Forelimb muscle (tissue), 1 donor: Measurements from ENCODE around the gene SEC62. TPM values are rescaled to one million over a fixed set of nuclear protein-coding genes. Genes with fewer than 3 reads are reported as not detected.
"Not testable (repeated sequence)": the region's sequence is repeated elsewhere in the genome, so short reads cannot be mapped to it uniquely, and the experiment has no call there.

Source experiments
- DNase-seq: peaks from one replicate; pipeline ENCODE4 v3.0.0-alpha.2; 2013; ENCODE audit warnings: low read depth
- polyA plus RNA-seq: library from polyadenylated mRNA; unstranded; fragments of 120-200 nt; gene quantifications from one replicate; pipeline ENCODE4 v1.2.1, GENCODE V29; 2013; ENCODE audit not compliant: insufficient read length

SEC62 gene
- polyA plus RNA-seq, 1 donor: 72.6 TPM

GRCh38 chr3:170016057-170016456 lies 49.5 kb downstream of the SEC62 start:
- DNase-seq: no peak

- DNase-seq: not testable (repeated sequence)
Measured at GRCh38 chr3:170019306-170019705, 52.7 kb downstream of the SEC62 start.

GRCh38 chr3:170021083-170021482 lies 54.5 kb downstream of the SEC62 start:
- no peak for DNase-seq

GRCh38 chr3:170022336-170022735 lies 55.7 kb downstream of the SEC62 start:
- no peak for DNase-seq

- no peak for DNase-seq
Measured at GRCh38 chr3:170023165-170023564, 56.6 kb downstream of the SEC62 start.

- no peak for DNase-seq
Measured at GRCh38 chr3:170024581-170024980, 58.0 kb downstream of the SEC62 start.

GRCh38 chr3:170027233-170028102 lies 60.9 kb downstream of the SEC62 start:
- DNase-seq: no peak

- no peak for DNase-seq
Measured at GRCh38 chr3:170033489-170033888, 66.9 kb downstream of the SEC62 start.

GRCh38 chr3:170037463-170038433 lies 71.1 kb downstream of the SEC62 start, which contains the start of gene GPR160:
GPR160 (plus strand) TSS chr3:170037995; CDS start chr3:170083973, 45,978 bp downstream.
- DNase-seq: no peak

GRCh38 chr3:170038434-170039110 lies 72.0 kb downstream of the SEC62 start:
- no peak for DNase-seq

GRCh38 chr3:170040418-170040817 lies 73.8 kb downstream of the SEC62 start:
- DNase-seq: no peak

- DNase-seq: no peak
Measured at GRCh38 chr3:170043506-170043905, 76.9 kb downstream of the SEC62 start.

GRCh38 chr3:170044271-170044670 lies 77.7 kb downstream of the SEC62 start:
- DNase-seq: no peak

GRCh38 chr3:170044795-170045244 lies 78.2 kb downstream of the SEC62 start:
- peak; percentile 20 for DNase-seq

- DNase-seq: no peak
Measured at GRCh38 chr3:170046269-170047132, 79.9 kb downstream of the SEC62 start.

GRCh38 chr3:170047133-170047404 lies 80.5 kb downstream of the SEC62 start:
- no peak for DNase-seq

Other genes starting within 250 kb of the SEC62 start
- 0.35 TPM for gene TERC, start 201.7 kb upstream of the SEC62 start, polyA plus RNA-seq
- 2.6 TPM for gene ACTRT3, start 197.2 kb upstream of the SEC62 start, polyA plus RNA-seq
- 18.7 TPM for gene MYNN, start 193.4 kb upstream of the SEC62 start, polyA plus RNA-seq
- 0.13 TPM for gene LRRIQ4, start 153.9 kb upstream of the SEC62 start, polyA plus RNA-seq
- 3.5 TPM for gene LRRC34, start 153.9 kb upstream of the SEC62 start, polyA plus RNA-seq
- not detected for gene LRRC31, start 96.9 kb upstream of the SEC62 start, polyA plus RNA-seq
- gene SAMD7, start 55.2 kb upstream of the SEC62 start, polyA plus RNA-seq: not detected
- gene GPR160, start 71.2 kb downstream of the SEC62 start, polyA plus RNA-seq: 2.7 TPM
- gene PHC3, start 214.9 kb downstream of the SEC62 start, polyA plus RNA-seq: 18.4 TPM